OCI-M2 (cell line): ENCODE results near the gene ANKHD1.
"Not testable (repeated sequence)": the region's sequence is repeated elsewhere in the genome, so short reads cannot be mapped to it uniquely, and the experiment has no call there.

Experiments used
- DNase-seq: peaks from one replicate; lab custom pipeline; 2025; ENCODE audit not compliant: unreplicated experiment; lab: John Stamatoyannopoulos, UW

Gene ANKHD1

DNA sequence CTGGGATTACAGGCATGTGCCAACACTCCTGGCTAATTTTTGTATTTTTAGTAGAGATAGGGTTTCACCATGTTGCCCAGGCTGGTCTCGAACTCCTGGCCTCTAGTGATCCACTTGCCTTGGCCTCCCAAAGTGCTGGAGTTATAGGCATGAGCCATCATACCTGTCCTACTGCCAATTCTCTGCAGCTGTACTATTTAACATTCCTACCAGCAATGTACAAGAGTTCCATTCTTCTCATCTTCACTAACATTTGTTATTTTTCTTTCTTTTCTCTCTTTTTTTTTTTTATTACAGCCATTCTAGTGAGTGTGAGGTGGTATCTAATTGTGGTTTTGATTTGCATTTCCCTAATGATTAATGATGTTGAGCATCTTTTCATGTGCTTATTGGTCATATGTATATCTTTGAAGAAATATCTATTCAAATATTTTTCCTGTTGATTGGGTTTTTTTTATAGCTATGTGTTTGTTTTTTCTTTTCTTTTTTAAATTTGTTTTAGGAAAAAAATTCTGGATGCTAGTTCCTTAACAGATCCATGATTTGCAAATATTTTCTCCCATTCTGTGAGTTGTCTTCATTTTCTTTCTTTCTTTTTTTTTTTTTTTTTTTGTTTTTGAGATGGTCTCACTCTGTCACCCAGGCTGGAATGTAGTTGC, 17.4 kb downstream of the ANKHD1 start:
- no peak for DNase-seq

DNA sequence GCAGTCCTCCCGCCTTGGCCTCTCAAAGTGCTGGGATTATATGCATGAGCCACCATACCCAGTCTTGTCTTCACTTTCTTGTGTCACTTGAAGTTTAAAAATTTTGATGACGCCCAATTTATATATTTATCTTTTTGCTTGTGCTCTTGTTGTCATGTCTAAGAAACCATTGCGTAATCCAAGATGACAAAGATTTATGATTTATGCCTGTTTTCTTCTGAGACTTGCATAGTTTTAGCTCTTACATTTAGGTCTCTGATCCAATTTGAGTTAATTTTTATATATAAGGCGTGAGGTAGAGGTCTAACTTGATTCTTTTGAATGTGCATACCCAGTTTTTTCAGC, 18.6 kb downstream of the ANKHD1 start:
- DNase-seq: no peak

DNA sequence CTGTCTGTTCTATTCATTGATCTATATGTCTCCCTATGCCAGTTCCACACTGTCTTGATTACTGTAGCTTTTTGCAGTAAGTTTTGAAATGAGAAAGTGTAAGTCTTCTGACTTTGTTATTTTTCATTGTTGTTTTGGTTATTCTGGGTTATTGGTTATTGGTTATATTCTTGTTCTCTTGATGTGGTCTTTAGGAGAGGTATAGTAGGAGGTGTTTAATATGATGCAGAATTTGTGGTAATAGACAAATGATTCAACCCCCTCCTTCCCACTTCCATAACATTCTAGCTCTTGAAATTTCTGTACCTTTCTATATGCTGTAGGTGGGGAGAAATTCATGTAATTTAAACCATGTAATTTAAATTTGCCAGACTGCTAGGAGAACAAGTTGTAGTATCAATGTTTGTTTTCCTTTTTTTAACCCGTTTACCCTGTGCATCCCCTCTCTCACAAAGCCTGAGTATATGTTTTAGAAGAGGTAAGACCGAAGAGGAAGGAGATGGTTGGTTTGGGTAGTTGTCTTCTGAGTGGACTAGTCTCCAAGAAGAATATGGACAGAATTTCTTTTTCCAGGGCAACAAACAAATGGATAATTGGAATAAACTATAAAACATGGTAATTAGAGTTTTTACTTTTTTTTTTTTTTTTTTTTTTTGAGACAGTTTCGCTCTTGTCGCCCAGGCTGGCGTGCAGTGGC, 19.2 kb downstream of the ANKHD1 start:
- no peak for DNase-seq

DNA sequence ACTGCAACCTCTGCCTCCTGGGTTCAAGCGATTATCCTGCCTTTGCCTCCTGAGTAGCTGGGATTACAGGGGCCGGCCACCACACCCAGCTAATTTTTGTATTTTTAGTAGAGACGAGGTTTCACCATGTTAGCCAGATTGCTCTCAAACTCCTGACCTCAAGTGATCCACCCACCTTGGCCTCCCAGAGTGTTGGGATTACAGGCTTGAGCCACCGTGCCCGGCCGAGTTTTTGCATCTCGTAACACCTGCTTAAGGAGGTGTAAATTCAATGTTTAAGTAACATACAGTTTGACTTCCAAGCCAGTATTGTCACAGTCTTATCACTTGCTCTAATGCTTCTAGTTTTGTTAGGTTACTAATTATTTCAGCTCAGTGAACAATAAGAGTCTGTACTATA, 19.7 kb downstream of the ANKHD1 start:
- not testable (repeated sequence) for DNase-seq

DNA sequence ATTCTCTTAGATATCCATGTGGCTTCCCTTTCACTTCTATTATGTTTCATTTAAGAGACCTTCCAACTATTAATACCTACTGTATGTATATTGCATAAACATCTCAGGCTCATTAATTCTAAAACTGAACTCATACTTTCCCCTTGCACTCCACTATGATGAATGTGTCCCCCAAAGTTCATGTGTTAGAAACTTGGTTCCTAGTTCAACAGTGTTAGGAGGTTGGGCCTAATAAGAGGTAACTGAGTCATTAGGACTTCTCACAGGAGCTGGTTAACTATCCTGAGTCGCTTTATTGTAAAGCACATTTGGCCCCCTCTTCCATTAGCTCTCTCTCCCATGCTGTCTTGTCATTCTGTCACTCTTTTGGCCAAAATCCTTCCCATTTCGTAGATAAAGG, 22.0 kb downstream of the ANKHD1 start:
- DNase-seq: no peak

DNA sequence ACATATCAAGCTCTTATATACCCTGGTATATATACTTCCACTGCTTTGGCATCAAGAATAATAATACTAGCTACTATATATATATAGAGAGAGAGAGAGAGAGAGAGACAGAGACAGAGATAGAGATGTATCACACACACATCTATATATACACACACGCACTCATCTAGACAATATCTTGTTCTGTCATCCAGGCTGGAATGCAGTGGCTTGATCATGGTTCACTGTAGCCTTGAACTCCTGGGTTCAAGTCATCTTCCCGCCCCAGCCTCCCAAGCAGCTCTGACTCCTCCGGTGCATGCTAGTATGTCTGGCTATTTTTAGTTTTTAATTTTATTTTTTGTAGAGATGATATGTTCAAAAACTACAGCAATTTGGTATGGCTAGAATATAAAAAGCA, 22.5 kb downstream of the ANKHD1 start:
- no peak for DNase-seq

DNA sequence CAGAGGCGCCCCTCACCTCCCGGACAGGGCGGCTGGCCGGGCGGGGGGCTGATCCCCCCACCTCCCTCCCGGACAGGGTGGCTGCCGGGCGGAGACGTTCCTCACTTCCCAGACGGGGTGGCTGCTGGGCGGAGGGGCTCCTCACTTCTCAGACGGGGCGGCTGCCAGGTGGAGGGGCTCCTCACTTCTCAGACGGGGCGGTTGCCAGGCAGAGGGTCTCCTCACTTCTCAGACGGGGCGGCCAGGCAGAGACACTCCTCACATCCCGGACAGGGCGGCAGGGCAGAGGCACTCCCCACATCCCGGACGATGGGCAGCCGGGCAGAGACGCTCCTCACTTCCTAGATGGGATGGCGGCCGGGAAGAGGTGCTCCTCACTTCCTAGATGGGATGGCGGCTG, 26.1 kb downstream of the ANKHD1 start:
- DNase-seq: not testable (repeated sequence)

DNA sequence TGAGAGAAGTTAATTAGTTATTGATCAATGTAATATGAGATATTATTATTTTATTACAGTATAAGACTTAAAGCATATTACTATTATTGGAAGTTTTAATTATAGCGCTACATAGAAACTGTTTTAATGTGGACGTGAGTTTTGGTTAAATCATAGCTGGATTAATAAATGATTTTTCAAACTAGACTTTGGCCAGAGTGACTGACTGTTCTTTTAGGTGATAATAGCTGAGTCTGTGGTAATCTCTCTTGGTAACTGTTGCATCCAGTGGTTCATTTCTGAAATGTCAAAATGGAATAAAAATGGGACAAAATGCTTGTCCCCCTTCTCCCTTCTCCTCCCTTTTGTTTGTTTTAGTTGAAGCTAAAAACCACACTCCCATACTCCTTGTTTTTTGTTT, 28.1 kb downstream of the ANKHD1 start:
- DNase-seq: no peak

DNA sequence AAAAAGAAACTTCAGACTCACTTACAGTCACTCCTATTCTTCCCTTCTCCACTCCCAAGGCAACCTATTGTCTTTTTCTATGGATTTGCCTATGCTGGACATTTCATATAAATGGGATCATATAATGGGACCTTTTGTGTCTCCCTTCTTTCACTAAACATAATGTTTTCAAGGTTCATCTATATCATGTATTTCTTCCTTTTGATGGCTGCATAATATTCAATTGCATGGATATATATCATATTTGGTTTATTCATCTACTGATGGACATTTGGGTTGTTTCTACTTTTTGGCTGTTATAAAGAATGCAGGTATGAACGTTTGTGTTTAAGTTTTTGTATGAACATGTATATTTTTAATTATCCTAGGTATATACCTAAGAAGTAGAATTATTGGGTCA, 30.6 kb downstream of the ANKHD1 start:
- DNase-seq: no peak

DNA sequence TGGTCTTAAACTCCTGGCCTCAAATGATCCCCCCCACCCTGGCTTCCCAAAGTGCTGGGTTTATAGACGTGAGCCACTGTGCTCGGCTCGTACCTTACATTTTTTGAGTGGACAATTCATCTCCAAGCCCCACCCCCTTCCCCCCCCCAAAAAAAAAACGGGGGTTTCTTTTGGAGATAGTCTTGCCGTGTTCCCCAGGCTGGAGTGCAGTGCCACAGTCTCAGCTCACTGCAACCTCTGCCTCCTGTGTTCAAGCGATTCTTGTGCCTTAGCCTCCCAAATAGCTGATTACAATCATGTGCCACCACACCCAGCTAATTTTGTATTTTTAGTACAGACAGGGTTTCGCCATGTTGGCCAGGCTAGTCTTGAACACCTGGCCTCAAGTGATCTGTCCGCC, 31.3 kb downstream of the ANKHD1 start:
- DNase-seq: no peak

DNA sequence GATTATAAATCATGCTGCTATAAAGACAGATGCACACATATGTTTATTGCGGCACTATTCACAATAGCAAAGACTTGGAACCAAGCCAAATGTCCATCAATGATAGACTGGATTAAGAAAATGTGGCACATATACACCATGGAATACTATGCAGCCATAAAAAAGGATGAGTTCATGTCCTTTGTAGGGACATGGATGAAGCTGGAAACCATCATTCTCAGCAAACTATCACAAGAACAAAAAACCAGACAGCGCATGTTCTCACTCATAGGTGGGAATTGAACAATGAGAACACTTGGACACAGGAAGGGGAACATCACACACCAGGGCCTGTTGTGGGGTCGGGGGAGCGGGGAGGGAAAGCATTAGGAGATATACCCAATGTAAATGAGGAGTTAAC, 55.7 kb downstream of the ANKHD1 start:
- DNase-seq: not testable (repeated sequence)

DNA sequence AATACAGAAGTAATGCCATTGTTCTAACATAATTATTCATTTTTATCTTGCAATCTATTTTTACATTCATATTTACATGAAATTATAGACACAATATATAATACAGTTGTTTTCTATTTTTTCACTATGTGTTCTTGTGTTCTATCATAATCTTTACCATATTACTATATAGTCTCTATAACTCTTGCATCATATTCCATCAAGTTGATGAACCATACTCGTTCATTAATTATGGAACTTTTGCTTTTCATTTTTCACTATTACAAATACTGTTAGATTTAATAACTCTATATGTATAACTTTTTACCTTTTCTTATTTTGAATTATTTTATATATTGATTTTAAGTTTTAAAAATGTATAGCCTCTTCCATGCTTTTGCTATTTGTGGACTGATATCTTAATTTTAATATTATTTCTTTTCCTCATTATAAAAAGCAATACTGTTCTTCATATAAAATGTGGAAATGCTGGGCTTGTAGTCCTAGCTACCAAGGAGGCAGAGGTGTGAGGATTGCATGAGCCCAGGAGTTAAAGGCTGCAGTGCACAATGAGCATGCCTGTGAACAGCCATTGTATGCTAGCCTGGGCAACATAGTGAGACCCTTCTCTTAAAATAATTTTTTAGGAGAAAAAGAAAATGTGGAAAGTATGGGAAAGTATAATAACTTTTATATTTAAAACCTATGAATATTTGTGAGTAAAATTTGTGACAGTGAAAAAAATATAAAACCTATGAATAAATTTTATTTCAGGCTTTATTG, 65.5 kb downstream of the ANKHD1 start:
- DNase-seq: no peak

DNA sequence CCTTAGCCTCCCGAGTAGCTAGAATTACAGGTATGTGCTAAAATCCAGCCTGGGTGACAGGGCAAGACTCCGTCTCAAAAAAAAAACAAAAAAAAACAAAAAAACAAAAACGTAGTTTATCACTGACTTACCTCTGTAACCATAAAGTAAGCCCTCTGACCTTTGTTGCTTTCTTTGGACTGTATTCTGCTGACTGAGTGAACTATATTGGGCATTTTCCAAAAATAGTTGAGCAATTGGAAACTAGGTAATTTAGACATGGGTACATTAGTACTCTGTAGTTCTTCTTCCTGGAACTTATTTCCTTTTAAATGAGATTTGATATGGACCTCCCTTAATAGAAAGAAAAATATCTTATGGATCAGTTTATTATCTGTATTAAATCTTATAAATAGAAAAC, 66.6 kb downstream of the ANKHD1 start:
- no peak for DNase-seq

DNA sequence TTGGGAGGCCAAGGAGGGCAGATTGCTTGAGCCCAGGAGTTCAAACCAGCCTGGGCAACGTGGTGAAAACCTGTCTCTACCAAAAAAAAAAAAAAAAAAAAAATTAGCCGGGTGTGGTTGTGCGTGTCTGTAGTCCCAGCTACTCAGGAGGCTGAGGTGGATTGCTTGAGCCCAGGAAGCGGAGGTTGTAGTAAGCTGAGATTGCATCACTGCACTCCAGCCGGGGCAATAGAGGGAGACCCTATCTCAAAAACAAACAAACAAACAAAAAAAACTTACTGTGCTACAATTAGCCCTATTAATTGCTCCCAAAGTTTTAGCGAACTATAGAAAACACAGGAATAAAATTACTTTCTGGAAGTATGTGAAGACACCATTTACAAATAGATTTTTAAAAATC, 67.6 kb downstream of the ANKHD1 start:
- no peak for DNase-seq

DNA sequence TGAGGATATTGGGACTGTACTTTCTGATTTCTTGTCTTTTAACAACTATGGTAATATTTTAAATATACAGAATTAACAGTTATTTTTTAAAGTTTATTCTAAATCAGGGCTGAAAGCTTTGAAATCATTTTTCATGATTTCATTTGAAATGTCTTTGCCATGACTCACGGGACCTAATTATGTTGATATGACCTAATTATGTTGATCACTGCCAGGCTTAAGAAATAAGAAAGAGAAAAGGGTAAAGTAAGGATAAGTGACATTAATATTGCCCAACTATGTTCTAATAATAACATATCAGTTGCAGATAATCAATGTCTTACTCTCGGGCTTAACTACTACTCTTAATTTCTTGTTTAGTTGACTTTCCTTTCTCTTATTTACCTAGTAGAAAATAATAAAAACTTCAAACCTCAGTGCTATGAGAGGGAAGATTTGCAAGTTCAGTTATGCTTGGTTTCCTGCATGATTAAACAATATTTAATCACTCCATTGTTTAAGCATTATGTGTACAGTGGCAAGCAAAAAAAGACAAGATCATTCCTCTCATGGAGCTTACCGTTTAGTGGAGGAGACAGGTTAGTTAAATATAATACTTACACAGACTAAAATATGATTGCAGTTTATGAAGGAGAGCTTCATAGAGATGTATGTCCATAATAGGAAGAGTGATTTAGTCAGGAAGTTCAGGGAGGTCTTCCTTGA, 78.8 kb downstream of the ANKHD1 start:
- DNase-seq: no peak

DNA sequence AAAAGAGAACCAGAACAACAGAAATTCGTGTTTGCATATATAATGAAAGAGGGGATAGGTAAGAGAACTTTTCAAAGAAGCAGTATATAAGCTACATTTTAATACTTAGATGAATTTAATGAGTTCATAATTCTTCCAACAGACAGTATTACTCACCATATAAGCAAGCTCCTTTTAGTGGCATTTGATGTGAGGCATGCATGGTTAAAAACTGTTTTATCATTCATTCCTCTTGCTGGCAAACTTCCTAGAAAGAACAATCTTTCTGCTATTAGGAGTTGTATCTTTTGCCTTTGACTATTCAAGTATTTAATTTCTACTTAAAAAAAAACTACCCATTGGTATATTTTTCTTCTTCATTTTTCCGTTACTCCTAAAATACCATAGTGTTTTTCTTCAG, 80.1 kb downstream of the ANKHD1 start:
- no peak for DNase-seq

DNA sequence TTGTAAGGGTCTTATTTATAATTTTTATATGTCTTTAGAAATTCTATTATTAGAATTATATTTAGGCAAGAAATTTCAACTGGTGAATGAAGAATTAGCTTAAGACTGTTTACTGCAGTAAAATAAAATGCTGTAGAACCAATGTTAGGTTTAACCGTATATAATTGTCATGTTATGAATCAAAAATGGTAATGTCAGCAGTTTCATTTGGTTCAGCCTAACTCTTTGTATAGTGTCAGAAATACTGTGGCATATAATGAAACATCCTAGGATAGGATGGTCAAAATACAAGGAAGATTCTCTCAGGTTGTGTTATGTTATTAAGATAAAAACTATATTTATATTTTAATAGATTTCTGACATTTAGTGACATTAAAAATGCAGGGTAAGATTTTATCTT, 81.4 kb downstream of the ANKHD1 start:
- no peak for DNase-seq

DNA sequence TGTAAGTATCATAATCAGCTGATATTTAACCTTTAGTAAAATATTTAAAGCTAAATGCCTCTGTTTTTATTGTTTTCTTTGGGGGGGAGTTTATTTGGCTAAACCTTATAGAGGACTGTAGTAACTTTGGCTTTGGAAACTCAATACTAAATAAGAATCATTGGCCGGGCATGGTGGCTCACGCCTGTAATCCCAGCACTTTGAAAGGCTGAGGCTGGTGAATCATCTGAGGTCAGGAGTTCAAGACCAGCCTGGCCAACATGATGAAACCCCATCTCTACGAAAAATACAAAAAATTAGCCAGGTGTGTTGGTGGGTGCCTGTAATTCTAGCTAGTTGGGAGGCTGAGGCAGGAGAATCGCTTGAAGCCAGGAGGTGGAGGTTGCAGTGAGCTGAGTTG, 86.5 kb downstream of the ANKHD1 start:
- not testable (repeated sequence) for DNase-seq

DNA sequence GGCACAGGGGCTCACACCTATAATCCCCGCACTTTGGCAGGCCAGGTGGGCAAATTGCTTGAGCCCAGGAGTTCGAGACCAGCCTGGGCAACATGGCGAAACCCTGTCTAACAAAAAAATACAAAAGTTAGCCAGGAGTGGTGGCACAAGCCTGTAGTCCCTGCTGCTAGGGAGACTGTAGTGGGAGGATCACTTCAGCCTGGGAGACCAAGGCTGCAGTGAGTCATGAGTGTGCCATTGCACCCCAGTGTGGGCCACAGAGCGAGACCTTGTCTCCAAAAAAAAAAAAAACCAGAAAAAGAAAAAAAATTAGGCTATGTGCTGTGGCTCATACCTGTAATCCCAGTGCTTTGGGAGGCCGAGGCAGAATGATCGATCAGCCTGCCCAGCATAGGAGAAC, 87.3 kb downstream of the ANKHD1 start:
- no peak for DNase-seq

DNA sequence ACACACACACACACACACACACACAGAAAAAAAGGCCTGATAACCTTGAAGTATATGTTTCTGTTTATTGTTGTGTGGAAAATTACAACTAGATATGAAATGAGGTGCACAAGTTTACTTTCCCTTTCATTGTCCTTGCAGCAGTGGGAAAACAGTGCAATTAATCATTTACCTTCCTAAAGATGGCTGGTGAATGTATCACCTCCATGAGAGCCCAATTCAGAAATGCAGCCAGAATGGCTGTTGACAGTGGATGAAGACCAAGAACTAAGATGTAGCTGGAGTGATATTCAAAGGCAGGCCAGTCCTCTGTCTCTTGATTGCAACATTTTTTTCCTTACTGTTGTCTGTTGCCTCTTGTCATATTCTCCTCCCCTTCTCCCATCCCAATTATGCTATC, 96.3 kb downstream of the ANKHD1 start:
- no peak for DNase-seq

DNA sequence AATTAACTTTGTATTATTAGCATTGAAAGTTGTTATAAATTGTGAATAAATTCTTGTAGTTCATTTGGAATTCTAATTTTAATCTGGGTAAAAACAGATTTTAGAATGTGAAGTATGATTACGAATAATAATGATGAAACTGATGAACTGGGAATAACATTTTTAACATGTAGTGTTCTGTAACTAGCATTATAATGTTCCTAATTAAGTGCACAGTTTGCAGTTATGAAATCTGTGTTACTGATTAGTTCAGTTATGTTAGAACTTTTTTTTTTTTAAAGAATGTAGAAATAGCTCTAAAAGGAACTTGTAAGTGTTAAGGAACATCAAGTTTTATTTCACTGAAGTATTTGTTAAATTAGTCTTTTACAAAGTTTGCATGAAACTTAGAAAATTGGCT, 97.0 kb downstream of the ANKHD1 start:
- no peak for DNase-seq

DNA sequence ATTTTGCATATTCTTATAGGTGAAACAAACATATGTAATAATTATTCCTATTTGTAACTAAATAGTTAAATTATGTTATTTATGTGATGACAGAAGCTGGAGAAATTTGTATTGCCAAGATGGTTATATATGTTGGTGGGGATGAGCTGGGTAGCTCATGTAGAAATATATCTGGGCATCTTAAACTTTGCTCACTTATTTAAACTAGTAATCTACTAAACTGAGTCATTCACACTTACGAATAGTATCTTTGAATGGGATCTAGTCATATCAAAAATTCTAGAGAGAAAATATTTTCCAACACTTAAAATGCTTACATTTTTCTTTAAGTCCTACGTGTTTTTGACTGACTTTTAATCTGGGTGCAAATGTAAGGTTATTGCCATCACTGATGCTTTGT, 101.2 kb downstream of the ANKHD1 start:
- no peak for DNase-seq
